Lung (tissue), 12 donors: ENCODE measurements around the gene TBC1D22A. TPM values are rescaled to one million over a fixed set of nuclear protein-coding genes. Genes with fewer than 3 reads are reported as not detected.

Experiments used
- ATAC-seq: fragments of 200-7000 bp; cut with Tn5 transposase; one replicate; pipeline ENCODE4 v1.9.1; 2020; ENCODE audit warnings: moderate number of reproducible peaks; ENCODE audit not compliant: insufficient read depth, low FRiP score
- DNase-seq, 3 donors: peaks; one replicate each; pipeline ENCODE4 v3.0.0-alpha.2; 2013 to 2017
- H3K27ac ChIP-seq, 2 donors: one replicate each; pipeline ENCODE4 v1.5.1; 2013; ENCODE audit warnings: mild to moderate bottlenecking in 2 of 2, moderate library complexity in 2 of 2, control low read depth in 1 of 2, inconsistent platforms in 1 of 2, low read depth in 1 of 2, low read length in 1 of 2
- H3K27me3 ChIP-seq, 3 donors: one replicate each; pipeline ENCODE4 v1.5.1; 2013; ENCODE audit warnings: low read length in 2 of 3; ENCODE audit not compliant: control insufficient read depth in 3 of 3, insufficient read depth in 3 of 3
- H3K36me3 ChIP-seq, 4 donors: one replicate each; pipeline ENCODE4 v1.5.1; 2013; ENCODE audit warnings: low read length in 4 of 4, mild to moderate bottlenecking in 1 of 4, moderate library complexity in 1 of 4; ENCODE audit not compliant: control insufficient read depth in 4 of 4, insufficient read depth in 4 of 4
- H3K4me1 ChIP-seq, 5 donors: one replicate each; pipeline ENCODE4 v1.5.1; 2013; ENCODE audit warnings: low read length in 5 of 5, mild to moderate bottlenecking in 2 of 5, moderate library complexity in 1 of 5; ENCODE audit not compliant: control insufficient read depth in 5 of 5, insufficient read depth in 5 of 5
- H3K4me3 ChIP-seq: one replicate; pipeline ENCODE4 v1.5.1; 2013; ENCODE audit warnings: mild to moderate bottlenecking, control low read depth, moderate library complexity
- H3K9ac ChIP-seq, 2 donors: one replicate each; pipeline ENCODE4 v1.5.1; 2013; ENCODE audit warnings: low read length in 2 of 2, control low read depth in 1 of 2; ENCODE audit not compliant: insufficient read depth in 1 of 2
- H3K9me3 ChIP-seq, 4 donors: one replicate each; pipeline ENCODE4 v1.5.1; 2013; ENCODE audit warnings: low read length in 3 of 4, mild to moderate bottlenecking in 1 of 4, moderate library complexity in 1 of 4; ENCODE audit not compliant: control insufficient read depth in 4 of 4, insufficient read depth in 3 of 4
- WGBS, 2 donors: extraction: QIAGEN DNeasy Blood & Tissue Kit; methylation state at CpG; one replicate each; pipeline ENCODE4 v1.1.7; 2013; 5-methylcytosine and 5-hydroxymethylcytosine counted together
- polyA plus RNA-seq, 2 donors: library from polyadenylated mRNA; stranded (reverse); fragments of 200-250 nt; gene quantifications; one replicate each; pipeline ENCODE4 v1.2.1, GENCODE V29; 2013
- total RNA-seq, 2 donors: library from RNA; depleted of rRNA in 1 of 2; stranded (reverse); fragments of >200 nt in 1 of 2; gene quantifications; one replicate each; pipeline ENCODE4 v1.2.1, GENCODE V29; 2014 to 2021
- TF ChIP-seq, protein P1 (sequence below): IDR thresholded peaks from 2 replicates; pipeline ENCODE4 v1.5.1; 2012; ENCODE audit warnings: mild to moderate bottlenecking; ENCODE audit errors: control extremely low read depth, extremely low read depth
- donor health status: control.
- donor health status: control.
- donor health status: Bipolar disorder and iron deficiency.
- donor health status: healthy.
- donor health status: DM: yes; HTN: yes; CAD: no.

The TBC1D22A gene
- total and polyA plus RNA-seq, 4 donors: 20.2 to 38.4 (median 21.0) TPM

DNA sequence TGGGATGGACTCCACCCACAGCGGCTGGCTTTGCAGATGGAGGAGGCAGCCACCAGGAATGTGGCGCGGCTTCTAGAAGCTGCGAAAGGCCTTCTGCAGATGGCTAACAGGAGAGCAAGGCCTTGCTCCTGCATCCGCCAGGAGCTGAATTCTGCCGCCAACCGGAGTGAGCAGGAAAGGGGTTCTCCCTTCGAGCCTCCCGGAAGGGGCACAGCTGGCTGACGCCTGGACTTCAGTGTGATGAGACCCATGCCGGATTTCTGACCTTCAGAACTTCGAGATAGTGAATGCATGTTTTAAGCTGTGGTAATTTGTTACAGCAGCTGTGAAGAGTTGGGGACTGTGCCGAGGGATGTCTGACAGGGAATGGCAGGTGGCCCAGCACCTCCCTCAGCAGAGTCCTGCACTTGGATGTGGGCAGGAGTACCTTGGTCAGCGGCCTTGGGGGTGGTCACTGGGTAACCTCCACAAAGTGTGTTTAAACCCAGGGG lies 7.7 kb downstream of the TBC1D22A start:
- Histone ChIP-seq H3K4me3 (no peak overlapping the region), H3K9ac (peak overlapping the region in 1 of 2 donors; percentile 28), H3K36me3 (peaks cover 0 to 1% (median 0%) of the 10 kb centered on the region in 4 donors), H3K4me1 (peaks cover 0 to 32% (median 0%) of the 10 kb centered on the region in 5 donors), H3K27me3 (no peaks in the 10 kb centered on the region), H3K9me3 (no peaks in the 10 kb centered on the region), H3K27ac (peak overlapping the region; percentile 7 to 75)
- 75 to 86% methylated on average over 14 of the region's 14 CpGs for WGBS, 2 donors
- ATAC-seq (no peak), DNase-seq (no peak)
- TF ChIP-seq, protein P1, sequence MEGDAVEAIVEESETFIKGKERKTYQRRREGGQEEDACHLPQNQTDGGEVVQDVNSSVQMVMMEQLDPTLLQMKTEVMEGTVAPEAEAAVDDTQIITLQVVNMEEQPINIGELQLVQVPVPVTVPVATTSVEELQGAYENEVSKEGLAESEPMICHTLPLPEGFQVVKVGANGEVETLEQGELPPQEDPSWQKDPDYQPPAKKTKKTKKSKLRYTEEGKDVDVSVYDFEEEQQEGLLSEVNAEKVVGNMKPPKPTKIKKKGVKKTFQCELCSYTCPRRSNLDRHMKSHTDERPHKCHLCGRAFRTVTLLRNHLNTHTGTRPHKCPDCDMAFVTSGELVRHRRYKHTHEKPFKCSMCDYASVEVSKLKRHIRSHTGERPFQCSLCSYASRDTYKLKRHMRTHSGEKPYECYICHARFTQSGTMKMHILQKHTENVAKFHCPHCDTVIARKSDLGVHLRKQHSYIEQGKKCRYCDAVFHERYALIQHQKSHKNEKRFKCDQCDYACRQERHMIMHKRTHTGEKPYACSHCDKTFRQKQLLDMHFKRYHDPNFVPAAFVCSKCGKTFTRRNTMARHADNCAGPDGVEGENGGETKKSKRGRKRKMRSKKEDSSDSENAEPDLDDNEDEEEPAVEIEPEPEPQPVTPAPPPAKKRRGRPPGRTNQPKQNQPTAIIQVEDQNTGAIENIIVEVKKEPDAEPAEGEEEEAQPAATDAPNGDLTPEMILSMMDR: no peak

DNA sequence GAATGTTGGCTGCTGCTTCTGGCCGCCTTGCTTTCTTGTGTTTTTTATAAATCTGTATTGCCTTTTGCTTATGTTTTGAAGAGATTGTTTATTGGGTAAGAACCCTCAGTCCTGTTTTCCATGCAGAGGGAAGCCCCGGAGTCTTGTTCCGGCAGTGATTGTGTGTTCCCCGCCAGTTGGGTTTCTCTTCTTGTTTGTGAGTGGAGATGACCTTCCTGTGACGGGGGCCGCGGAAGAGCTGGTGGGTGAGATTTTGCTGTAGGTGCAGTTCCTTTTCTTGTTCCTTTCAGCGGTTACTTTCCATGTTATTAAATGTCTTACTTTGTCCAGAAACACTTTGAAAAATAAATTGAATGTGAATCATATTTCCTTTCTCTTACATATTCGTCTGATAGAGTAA lies 8.3 kb downstream of the TBC1D22A start:
- TF ChIP-seq, protein P1: no peak
- no peak for DNase-seq
- H3K4me3 ChIP-seq: no peak overlapping the region
- H3K9me3 ChIP-seq: no peaks in the 10 kb centered on the region
- 25 to 39% methylated on average over 9 of the region's 9 CpGs for WGBS, 2 donors
- peak overlapping the region; percentile 7 to 75 for H3K27ac ChIP-seq
- peak overlapping the region in 1 of 2 donors; percentile 28 for H3K9ac ChIP-seq
- no peak for ATAC-seq
- peaks cover 0 to 1% (median 0%) of the 10 kb centered on the region in 4 donors for H3K36me3 ChIP-seq
- H3K4me1 ChIP-seq: peaks cover 0 to 37% (median 0%) of the 10 kb centered on the region in 5 donors
- H3K27me3 ChIP-seq: no peaks in the 10 kb centered on the region

DNA sequence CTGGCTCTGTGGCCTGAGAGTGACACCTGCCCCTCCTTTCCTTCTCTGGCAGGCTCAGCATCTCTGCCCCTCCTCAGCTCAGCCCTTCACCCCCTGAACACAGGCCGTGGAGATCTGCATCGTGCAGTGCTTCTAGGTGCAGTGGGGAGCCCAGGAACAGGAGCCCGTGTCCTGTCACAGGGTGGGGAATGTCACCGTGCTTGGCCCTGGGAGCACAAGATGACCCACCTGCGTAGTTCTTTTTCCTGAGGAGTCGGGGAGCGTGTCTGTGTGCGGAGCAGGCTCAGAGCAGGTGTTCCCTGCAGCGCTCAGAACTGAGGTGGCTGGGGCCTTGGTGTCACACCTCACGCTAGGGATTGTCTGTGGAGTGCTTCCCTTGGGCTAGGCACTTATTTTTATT lies 10.6 kb downstream of the TBC1D22A start:
- H3K27me3 ChIP-seq: no peaks in the 10 kb centered on the region
- H3K9me3 ChIP-seq: no peaks in the 10 kb centered on the region
- WGBS, 2 donors: 76 to 83% methylated on average over 10 of the region's 10 CpGs
- TF ChIP-seq, protein P1: no peak
- peaks cover 0 to 1% (median 0%) of the 10 kb centered on the region in 4 donors for H3K36me3 ChIP-seq
- peaks cover 5 to 53% (median 8%) of the 10 kb centered on the region in 5 donors for H3K4me1 ChIP-seq
- H3K9ac ChIP-seq: no peak overlapping the region
- peak overlapping the region in 1 of 2 donors; percentile 80 for H3K27ac ChIP-seq
- DNase-seq (no peak), ATAC-seq (no peak)
- H3K4me3 ChIP-seq: no peak overlapping the region
